GM21619 (cell line): ENCODE measurements around the gene EFS.
"Not testable (repeated sequence)": the region's sequence is repeated elsewhere in the genome, so short reads cannot be mapped to it uniquely, and the experiment has no call there.

Source experiments
- ATAC-seq: cut with Tn5 transposase; IDR thresholded peaks from one replicate; pipeline ENCODE4 v1.9.1; 2021; ENCODE audit not compliant: unreplicated experiment

EFS gene

GRCh38 chr14:23399591-23399990 is 34.6 kb upstream of the EFS start:
- no peak for ATAC-seq

- no peak for ATAC-seq
Observed at GRCh38 chr14:23399136-23399535, 34.2 kb upstream of the EFS start.

GRCh38 chr14:23398348-23398747 is 33.4 kb upstream of the EFS start:
- ATAC-seq: no peak

- no peak for ATAC-seq
Observed at GRCh38 chr14:23396781-23397407, 31.9 kb upstream of the EFS start.

GRCh38 chr14:23396126-23396525 is 31.2 kb upstream of the EFS start:
- ATAC-seq: no peak

GRCh38 chr14:23392613-23393012 is 27.6 kb upstream of the EFS start:
- no peak for ATAC-seq

- not testable (repeated sequence) for ATAC-seq
Observed at GRCh38 chr14:23389871-23390270, 24.9 kb upstream of the EFS start.

GRCh38 chr14:23389396-23389795 is 24.4 kb upstream of the EFS start:
- ATAC-seq: no peak

- no peak for ATAC-seq
Observed at GRCh38 chr14:23388996-23389395, 24.0 kb upstream of the EFS start.

- ATAC-seq: no peak
Observed at GRCh38 chr14:23387916-23388882, 23.2 kb upstream of the EFS start.

- no peak for ATAC-seq
Observed at GRCh38 chr14:23386999-23387398, 22.0 kb upstream of the EFS start.

GRCh38 chr14:23386266-23386657 is 21.3 kb upstream of the EFS start:
- not testable (repeated sequence) for ATAC-seq

- no peak for ATAC-seq
Observed at GRCh38 chr14:23385642-23386265, 20.8 kb upstream of the EFS start.

GRCh38 chr14:23385244-23385641 is 20.3 kb upstream of the EFS start:
- no peak for ATAC-seq

- no peak for ATAC-seq
Observed at GRCh38 chr14:23384364-23385080, 19.6 kb upstream of the EFS start.

GRCh38 chr14:23382731-23383440 is 17.9 kb upstream of the EFS start:
- no peak for ATAC-seq

GRCh38 chr14:23382276-23382675 is 17.3 kb upstream of the EFS start:
- no peak for ATAC-seq

- no peak for ATAC-seq
Observed at GRCh38 chr14:23381871-23382270, 16.9 kb upstream of the EFS start.

- no peak for ATAC-seq
Observed at GRCh38 chr14:23380976-23381375, 16.0 kb upstream of the EFS start.

- no peak for ATAC-seq
Observed at GRCh38 chr14:23380197-23380914, 15.4 kb upstream of the EFS start.
